GM18499 (cell line): ENCODE results near the gene PTPRG.
"Not testable (repeated sequence)": the region's sequence is repeated elsewhere in the genome, so short reads cannot be mapped to it uniquely, and the experiment has no call there.

Experiments
- ATAC-seq: cut with Tn5 transposase; IDR thresholded peaks from one replicate; pipeline ENCODE4 v1.9.1; 2021; ENCODE audit warnings: moderate number of reproducible peaks; ENCODE audit not compliant: insufficient read depth, unreplicated experiment

The PTPRG gene

DNA sequence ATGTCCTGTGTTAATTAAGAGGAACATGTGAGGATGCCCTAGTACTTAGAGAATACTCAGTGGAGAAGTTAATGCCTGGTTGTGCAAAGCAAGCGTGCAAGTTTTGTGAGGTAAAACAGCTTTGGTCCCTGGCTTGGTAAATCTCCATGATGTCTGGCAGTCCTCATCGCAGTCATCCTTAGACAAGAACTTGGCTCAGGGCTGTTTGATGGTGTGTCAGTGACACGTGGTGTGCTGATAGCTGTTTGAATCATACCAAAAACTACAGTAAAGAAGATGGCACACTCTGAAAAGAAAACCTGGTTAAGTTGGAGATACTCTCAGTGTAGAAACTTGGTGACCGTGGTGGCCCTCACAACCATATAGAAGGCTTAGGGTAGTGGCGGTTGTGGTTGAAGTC is 450.3 kb downstream of the PTPRG start:
- no peak for ATAC-seq

GRCh38 chr3:62013951-62014350 is 452.6 kb downstream of the PTPRG start:
- ATAC-seq: no peak

- no peak for ATAC-seq
Measured at GRCh38 chr3:62015111-62015510, 453.7 kb downstream of the PTPRG start.

DNA sequence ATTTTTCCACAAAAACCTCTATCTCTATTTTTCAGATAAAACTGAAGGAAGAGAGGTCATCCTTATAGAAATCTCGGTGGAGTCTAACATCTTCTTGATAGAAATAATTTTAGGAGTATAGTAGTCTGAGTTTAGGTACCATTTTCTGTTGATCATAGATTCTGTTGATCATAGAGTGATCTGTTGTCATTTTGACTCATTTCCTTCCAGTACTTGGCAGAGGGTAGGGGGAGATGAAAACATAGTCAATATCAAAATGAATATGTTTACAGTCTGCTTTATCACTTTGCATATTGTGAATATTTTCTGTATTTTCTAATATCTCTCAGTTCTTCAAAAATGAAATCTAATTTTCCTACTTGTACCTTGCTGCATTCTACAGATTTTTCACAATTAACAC is 458.5 kb downstream of the PTPRG start:
- no peak for ATAC-seq

GRCh38 chr3:62020706-62021105 is 459.3 kb downstream of the PTPRG start:
- no peak for ATAC-seq

- no peak for ATAC-seq
Measured at GRCh38 chr3:62022312-62022711, 460.9 kb downstream of the PTPRG start.

DNA sequence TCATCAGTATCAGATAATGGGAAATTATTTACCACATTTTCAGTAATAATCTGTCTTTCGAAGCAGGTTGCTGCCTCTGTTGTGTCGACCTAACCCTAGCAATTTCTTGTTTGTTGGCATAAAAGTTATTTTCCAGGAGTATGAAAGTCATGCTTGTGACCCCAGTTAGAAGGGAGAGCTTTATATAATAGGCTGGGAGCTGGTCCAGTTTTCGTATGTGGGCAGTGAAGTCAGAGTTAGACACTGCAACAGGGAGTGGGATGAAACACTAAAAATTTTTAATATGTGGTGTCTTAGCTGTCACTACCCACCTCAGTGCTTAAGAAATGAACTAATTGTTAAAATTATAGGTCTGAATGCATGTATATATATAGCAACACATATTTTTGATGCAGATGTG is 463.5 kb downstream of the PTPRG start:
- no peak for ATAC-seq

- ATAC-seq: no peak
Measured at GRCh38 chr3:62025913-62026312, 464.5 kb downstream of the PTPRG start.

- ATAC-seq: no peak
Measured at GRCh38 chr3:62027241-62027640, 465.9 kb downstream of the PTPRG start.

GRCh38 chr3:62027796-62028195 is 466.4 kb downstream of the PTPRG start:
- ATAC-seq: no peak

- no peak for ATAC-seq
Measured at GRCh38 chr3:62028236-62028635, 466.9 kb downstream of the PTPRG start.

GRCh38 chr3:62032738-62033137 is 471.4 kb downstream of the PTPRG start:
- no peak for ATAC-seq

GRCh38 chr3:62035402-62036057 is 474.2 kb downstream of the PTPRG start:
- ATAC-seq: no peak

- ATAC-seq: no peak
Measured at GRCh38 chr3:62036726-62037125, 475.4 kb downstream of the PTPRG start.

- not testable (repeated sequence) for ATAC-seq
Measured at GRCh38 chr3:62038798-62039197, 477.4 kb downstream of the PTPRG start.

DNA sequence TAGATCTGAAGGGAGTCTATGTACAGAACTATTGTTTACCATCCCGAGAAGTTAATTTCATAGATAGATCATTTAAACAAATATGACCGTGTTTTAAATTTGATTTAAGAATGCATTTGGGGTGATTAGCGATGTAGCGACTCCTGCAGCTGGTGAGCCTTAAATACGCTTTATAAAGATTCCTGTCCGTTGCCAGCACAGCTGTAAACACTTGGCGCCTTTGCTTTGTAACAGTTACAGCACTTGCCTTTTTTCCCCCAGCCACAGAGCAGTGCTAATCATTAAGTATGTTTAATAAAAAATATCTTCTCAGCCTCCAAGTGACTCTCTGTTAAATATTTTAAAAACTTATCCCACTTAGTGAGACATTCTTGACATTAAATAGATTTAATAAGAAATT is 478.2 kb downstream of the PTPRG start:
- no peak for ATAC-seq

DNA sequence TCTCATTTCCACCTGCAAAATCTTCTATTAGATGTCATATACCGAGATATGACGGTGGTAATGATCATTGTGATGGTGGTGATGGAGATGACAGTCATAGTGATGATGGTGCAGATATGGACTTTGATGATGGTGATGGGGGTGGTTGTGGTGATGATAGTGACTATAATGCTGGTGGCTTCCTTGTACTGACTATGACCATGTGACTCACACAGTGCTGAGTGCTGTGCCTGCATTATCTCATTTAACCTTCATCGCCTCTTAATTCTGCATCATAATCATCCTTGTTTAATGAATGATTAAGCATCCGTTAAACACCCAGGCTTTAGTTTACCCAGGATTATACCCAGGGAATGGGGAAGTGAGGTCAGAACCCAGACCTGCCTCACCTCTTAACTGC is 480.3 kb downstream of the PTPRG start:
- ATAC-seq: no peak

- no peak for ATAC-seq
Measured at GRCh38 chr3:62044874-62045411, 483.6 kb downstream of the PTPRG start.

GRCh38 chr3:62046326-62046725 is 485.0 kb downstream of the PTPRG start:
- no peak for ATAC-seq

- no peak for ATAC-seq
Measured at GRCh38 chr3:62048577-62048976, 487.2 kb downstream of the PTPRG start.

DNA sequence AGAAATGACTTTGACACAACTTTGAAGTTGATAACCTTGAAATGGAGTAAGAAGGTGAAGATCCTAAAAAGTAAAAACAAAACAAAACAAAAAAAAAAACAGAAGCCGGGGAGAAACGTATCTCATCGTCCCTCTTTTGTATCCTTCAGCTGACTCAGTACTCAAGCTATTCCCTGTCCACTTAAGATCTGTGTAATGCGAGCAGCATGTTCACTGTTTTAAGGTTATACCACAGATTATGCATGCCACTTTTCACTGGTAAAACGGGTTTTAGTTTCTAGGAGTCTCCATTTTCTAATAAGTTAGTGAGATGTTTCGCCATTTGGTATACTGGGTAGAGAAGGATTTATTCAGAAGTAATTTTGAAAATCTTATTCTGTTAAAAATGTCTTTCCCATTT is 487.7 kb downstream of the PTPRG start:
- no peak for ATAC-seq

DNA sequence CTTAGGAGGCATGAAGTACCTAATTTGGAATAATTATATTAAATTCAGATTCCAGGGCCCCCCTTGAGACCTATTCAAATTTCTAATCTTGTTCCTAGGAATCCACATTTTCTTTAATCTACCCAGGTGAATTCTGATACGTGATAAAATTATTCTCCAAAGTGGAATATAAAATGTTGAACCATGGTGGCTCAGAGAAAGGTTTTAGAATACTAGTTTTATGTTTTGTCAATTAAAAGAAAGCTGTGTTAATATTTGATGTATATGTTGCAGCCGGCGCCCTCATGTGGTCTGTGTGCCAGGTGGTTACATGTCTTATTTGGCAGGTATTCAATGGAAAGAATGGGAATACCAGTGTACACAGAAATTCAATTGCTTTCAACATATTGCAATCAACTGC is 490.1 kb downstream of the PTPRG start:
- no peak for ATAC-seq
